Astrocyte (in vitro differentiated cells and primary cell): ENCODE measurements around the gene ZER1.

Experiments used
- EZH2 ChIP-seq: IDR thresholded peaks from 2 replicates; pipeline ENCODE4 v1.6.1; 2012; ENCODE audit warnings: mild to moderate bottlenecking, low read length, inconsistent platforms; ENCODE audit not compliant: insufficient read depth
- TF ChIP-seq, protein P1 (sequence below): IDR thresholded peaks from 2 replicates; pipeline ENCODE4 v1.5.1; 2011; ENCODE audit warnings: low read depth, mild to moderate bottlenecking, inconsistent platforms, low read length, moderate library complexity; ENCODE audit not compliant: insufficient read depth

DNA sequence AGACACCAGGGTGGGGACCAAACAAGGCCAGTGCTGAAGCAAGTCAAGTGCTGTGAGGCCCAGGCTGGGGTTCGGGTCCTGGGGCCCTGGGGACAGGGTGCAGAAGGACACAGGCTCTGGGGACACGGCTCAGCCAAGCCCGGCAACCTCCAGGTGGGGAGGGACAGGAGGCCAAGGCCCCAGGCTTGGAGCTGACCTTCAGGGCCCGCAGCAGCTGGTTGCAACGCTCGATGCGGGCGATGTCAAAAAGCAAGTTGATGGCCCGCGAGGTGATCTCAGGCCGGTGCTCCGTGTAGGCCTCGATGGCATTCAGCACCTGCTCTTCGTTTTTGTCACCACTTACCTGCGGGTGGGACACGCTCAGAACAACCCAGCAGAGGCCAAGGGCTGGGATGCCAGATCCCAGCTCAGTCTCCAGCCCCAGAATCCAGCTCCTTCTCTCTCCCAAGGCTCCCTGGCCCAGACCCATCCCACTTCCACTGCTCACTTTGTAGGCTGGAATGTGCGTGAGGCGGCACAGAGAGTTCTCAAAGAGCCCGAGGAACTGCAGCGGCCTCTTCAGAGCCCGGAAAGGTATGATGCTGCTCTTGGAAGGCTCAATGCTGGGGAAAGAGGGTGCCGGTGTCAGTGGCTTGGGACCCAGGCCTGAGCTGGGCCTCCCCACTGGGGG, 20.7 kb downstream of the ZER1 start:
- TF ChIP-seq, protein P1, sequence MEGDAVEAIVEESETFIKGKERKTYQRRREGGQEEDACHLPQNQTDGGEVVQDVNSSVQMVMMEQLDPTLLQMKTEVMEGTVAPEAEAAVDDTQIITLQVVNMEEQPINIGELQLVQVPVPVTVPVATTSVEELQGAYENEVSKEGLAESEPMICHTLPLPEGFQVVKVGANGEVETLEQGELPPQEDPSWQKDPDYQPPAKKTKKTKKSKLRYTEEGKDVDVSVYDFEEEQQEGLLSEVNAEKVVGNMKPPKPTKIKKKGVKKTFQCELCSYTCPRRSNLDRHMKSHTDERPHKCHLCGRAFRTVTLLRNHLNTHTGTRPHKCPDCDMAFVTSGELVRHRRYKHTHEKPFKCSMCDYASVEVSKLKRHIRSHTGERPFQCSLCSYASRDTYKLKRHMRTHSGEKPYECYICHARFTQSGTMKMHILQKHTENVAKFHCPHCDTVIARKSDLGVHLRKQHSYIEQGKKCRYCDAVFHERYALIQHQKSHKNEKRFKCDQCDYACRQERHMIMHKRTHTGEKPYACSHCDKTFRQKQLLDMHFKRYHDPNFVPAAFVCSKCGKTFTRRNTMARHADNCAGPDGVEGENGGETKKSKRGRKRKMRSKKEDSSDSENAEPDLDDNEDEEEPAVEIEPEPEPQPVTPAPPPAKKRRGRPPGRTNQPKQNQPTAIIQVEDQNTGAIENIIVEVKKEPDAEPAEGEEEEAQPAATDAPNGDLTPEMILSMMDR = no peak
- TF ChIP-seq EZH2 = no peak
